Esophagus muscularis mucosa (tissue), 3 donors: Measurements from ENCODE around the gene PCBP3.

ENCODE experiments used
- CTCF ChIP-seq, 3 experiments: fragments of 200-600 bp in 2 of 3; fragments of 450-650 bp in 1 of 3; sonication (generic) in 2 of 3; IDR thresholded peaks; one replicate each; pipeline ENCODE4 v1.5.1; 2017 to 2019; ENCODE audit warnings: antibody characterized with exemption in 3 of 3, mild to moderate bottlenecking in 2 of 3, moderate library complexity in 1 of 3
- POLR2A ChIP-seq: fragments of 450-650 bp; IDR thresholded peaks from one replicate; pipeline ENCODE4 v1.6.1; 2017; ENCODE audit warnings: antibody characterized with exemption, moderate library complexity, mild to moderate bottlenecking, low read depth
- POLR2AphosphoS5 ChIP-seq, 2 donors: sonication (generic); formaldehyde crosslinking; IDR thresholded peaks; one replicate each; pipeline ENCODE4 v1.6.1; 2017; ENCODE audit warnings: antibody characterized with exemption in 2 of 2

- TF ChIP-seq POLR2A (no peak), CTCF (IDR thresholded peaks at IDR 0.05) (no peak), POLR2AphosphoS5 (IDR thresholded peaks at IDR 0.05) (no peak)
Measured at GRCh38 chr21:45952974-45953373, 309.4 kb downstream of the PCBP3 start.
